Gastrocnemius medialis (tissue), 4 donors: ENCODE measurements around the gene ASB6. TPM values are rescaled to one million over a fixed set of nuclear protein-coding genes. Genes with fewer than 3 reads are reported as not detected.

ENCODE experiments used
- ATAC-seq, 2 donors: fragments of 150-250 bp; one replicate each; pipeline ENCODE4 v1.9.1; 2016
- DNase-seq, 2 donors: peaks; one replicate each; pipeline ENCODE4 v3.0.0-alpha.2; 2019
- H3K27ac ChIP-seq, 4 donors: fragments of 200-600 bp; sonication (generic); 1 replicate in 1 of 4; 2 replicates in 3 of 4; pipeline ENCODE4 v1.5.1; 2016 to 2018; ENCODE audit warnings: mild to moderate bottlenecking in 2 of 4, moderate library complexity in 1 of 4
- H3K27me3 ChIP-seq, 3 donors: fragments of 200-600 bp; sonication (generic) in 2 of 3; 1 replicate in 1 of 3; 2 replicates in 2 of 3; pipeline versions ENCODE4 v1.5.1 to v1.6.0; 2016 to 2019; ENCODE audit warnings: mild to moderate bottlenecking in 1 of 3, moderate library complexity in 1 of 3
- H3K36me3 ChIP-seq, 2 donors: fragments of 200-600 bp; sonication (generic) in 1 of 2; one replicate each; pipeline ENCODE4 v1.5.1; 2017 to 2018
- H3K4me1 ChIP-seq, 2 donors: fragments of 200-600 bp; sonication (generic) in 1 of 2; one replicate each; pipeline ENCODE4 v1.5.1; 2016 to 2017; ENCODE audit warnings: mild to moderate bottlenecking in 2 of 2
- H3K4me3 ChIP-seq, 4 donors: fragments of 200-600 bp; sonication (generic) in 3 of 4; 1 replicate in 1 of 4; 2 replicates in 3 of 4; pipeline ENCODE4 v1.5.1; 2016 to 2019; ENCODE audit warnings: mild to moderate bottlenecking in 2 of 4
- H3K9me3 ChIP-seq, 3 donors: fragments of 200-600 bp; sonication (generic) in 2 of 3; 1 replicate in 1 of 3; 2 replicates in 2 of 3; pipeline ENCODE4 v1.5.1; 2016 to 2019
- CTCF ChIP-seq, 5 experiments: fragments of 450-650 bp in 3 of 5; fragments of 200-600 bp in 2 of 5; sonication (generic) in 2 of 5; IDR thresholded peaks in 4 of 5; conservative IDR thresholded peaks in 1 of 5; 1 replicate in 4 of 5; 2 replicates in 1 of 5; pipeline ENCODE4 v1.5.1; 2016 to 2019; ENCODE audit warnings: antibody characterized with exemption in 5 of 5, mild to moderate bottlenecking in 3 of 5, moderate library complexity in 3 of 5
- POLR2A ChIP-seq, 2 donors: fragments of 450-650 bp; IDR thresholded peaks; one replicate each; pipeline ENCODE4 v1.6.1; 2017; ENCODE audit warnings: antibody characterized with exemption in 2 of 2, mild to moderate bottlenecking in 2 of 2, moderate library complexity in 2 of 2
- in situ Hi-C, 4 donors: fragments of 200-750 bp; cut with MboI; loops; one replicate each; pipeline versions ENCODE4 v1.15.0 to v1.8.0; 2017; ENCODE audit warnings: low sequenced_read_pairs in 4 of 4
- intact Hi-C: fragments of 100-400 bp; cut with DNase I; formaldehyde crosslinking; loops from one replicate; pipeline ENCODE4 v1.15.1; 2023; ENCODE audit warnings: low total_unique reads
- total RNA-seq, 4 donors: library from RNA; depleted of rRNA; stranded (reverse); fragments of >200 nt; gene quantifications; one replicate each; pipeline versions ENCODE4 v1.1.0 to v1.2.3, GENCODE V29; 2016

Gene ASB6
- total RNA-seq, 4 donors from 2014 or later, result 14.4 to 24.0 (median 19.4) TPM

GRCh38 chr9:129685933-129686259, 43.9 kb upstream of the ASB6 start:
- ATAC-seq (no peak), DNase-seq (no peak)
- H3K27ac ChIP-seq, result no peak overlapping the region
- no peak overlapping the region for H3K4me3 ChIP-seq
- no peaks in the 10 kb centered on the region for H3K27me3 ChIP-seq
- no peaks in the 10 kb centered on the region for H3K4me1 ChIP-seq
- H3K9me3 ChIP-seq, result no peaks in the 10 kb centered on the region
- intact Hi-C loops (no loop called here), in situ Hi-C loops (no loop called here)
- H3K36me3 ChIP-seq, result no peaks in the 10 kb centered on the region
- no peak for TF ChIP-seq CTCF (IDR thresholded peaks at IDR 0.05 in 4 of 5, conservative IDR thresholded peaks at IDR 0.05 in 1 of 5)
- TF ChIP-seq POLR2A (IDR thresholded peaks at IDR 0.05), result no peak

DNA sequence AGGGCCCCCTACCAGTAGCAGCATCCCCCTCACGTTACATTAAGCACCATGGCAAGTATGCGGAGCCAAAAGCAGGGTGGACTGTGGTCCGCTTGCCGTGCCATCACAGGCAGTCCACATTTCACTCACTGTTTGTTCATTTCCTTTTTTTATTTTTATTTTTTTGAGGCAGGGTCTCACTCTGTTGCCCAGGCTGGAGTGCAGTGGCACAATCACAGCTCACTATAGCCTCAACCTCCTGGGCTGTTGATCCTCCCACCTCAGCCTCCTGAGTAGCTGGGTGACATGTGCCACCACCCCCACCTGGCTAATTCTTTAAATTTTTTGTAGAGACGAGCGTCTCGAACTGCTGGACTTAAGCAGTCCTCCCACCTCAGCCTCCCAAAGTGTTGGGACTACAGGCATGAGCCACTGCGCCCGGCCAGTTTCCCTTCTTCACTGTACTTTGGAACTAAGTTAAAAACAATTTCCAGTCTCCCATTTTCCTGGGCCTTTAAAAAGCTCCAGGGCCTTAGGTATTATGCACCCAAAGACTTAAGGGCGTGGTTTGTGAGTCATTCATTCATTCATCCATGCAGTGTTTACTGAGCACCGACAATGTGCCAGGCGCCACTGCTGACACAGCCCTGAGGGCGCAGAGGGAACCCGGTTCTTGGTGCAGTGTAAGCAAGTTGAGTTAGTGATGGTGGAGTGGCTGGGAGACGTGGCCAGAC, 43.4 kb upstream of the ASB6 start:
- intact Hi-C loops (no loop called here), in situ Hi-C loops (no loop called here)
- DNase-seq (no peak), ATAC-seq (no peak)
- no peaks in the 10 kb centered on the region for H3K4me1 ChIP-seq
- H3K36me3 ChIP-seq, result no peaks in the 10 kb centered on the region
- H3K4me3 ChIP-seq, result no peak overlapping the region
- TF ChIP-seq CTCF (IDR thresholded peaks at IDR 0.05 in 4 of 5, conservative IDR thresholded peaks at IDR 0.05 in 1 of 5) (no peak), POLR2A (IDR thresholded peaks at IDR 0.05) (no peak)
- H3K27ac ChIP-seq, result no peak overlapping the region
- H3K27me3 ChIP-seq, result no peaks in the 10 kb centered on the region
- H3K9me3 ChIP-seq, result no peaks in the 10 kb centered on the region

GRCh38 chr9:129682381-129682780, 40.4 kb upstream of the ASB6 start:
- no peak overlapping the region for H3K27ac ChIP-seq
- H3K4me3 ChIP-seq, result no peak overlapping the region
- no peaks in the 10 kb centered on the region for H3K4me1 ChIP-seq
- H3K27me3 ChIP-seq, result peaks cover 0 to 3% (median 0%) of the 10 kb centered on the region in 3 donors
- no peak for TF ChIP-seq POLR2A (IDR thresholded peaks at IDR 0.05)
- TF ChIP-seq CTCF (IDR thresholded peaks at IDR 0.05 in 4 of 5, conservative IDR thresholded peaks at IDR 0.05 in 1 of 5), result no peak
- no peaks in the 10 kb centered on the region for H3K9me3 ChIP-seq
- ATAC-seq, result no peak
- intact Hi-C loops, result no loop called here
- H3K36me3 ChIP-seq, result no peaks in the 10 kb centered on the region
- DNase-seq, result no peak
- in situ Hi-C loops, result no loop called here

GRCh38 chr9:129681924-129682323, 40.0 kb upstream of the ASB6 start:
- in situ Hi-C loops, result no loop called here
- intact Hi-C loops, result no loop called here
- DNase-seq (no peak), ATAC-seq (no peak)
- TF ChIP-seq CTCF (IDR thresholded peaks at IDR 0.05 in 4 of 5, conservative IDR thresholded peaks at IDR 0.05 in 1 of 5) (no peak), POLR2A (IDR thresholded peaks at IDR 0.05) (no peak)
- H3K4me3 ChIP-seq, result no peak overlapping the region
- H3K4me1 ChIP-seq, result no peaks in the 10 kb centered on the region
- peaks cover 0 to 3% (median 0%) of the 10 kb centered on the region in 3 donors for H3K27me3 ChIP-seq
- no peaks in the 10 kb centered on the region for H3K9me3 ChIP-seq
- no peak overlapping the region for H3K27ac ChIP-seq
- no peaks in the 10 kb centered on the region for H3K36me3 ChIP-seq

- Histone ChIP-seq H3K9me3 (no peaks in the 10 kb centered on the region), H3K4me3 (no peak overlapping the region), H3K27ac (no peak overlapping the region), H3K4me1 (no peaks in the 10 kb centered on the region), H3K36me3 (no peaks in the 10 kb centered on the region), H3K27me3 (peaks cover 3 to 12% (median 8%) of the 10 kb centered on the region in 3 donors)
- intact Hi-C loops (no loop called here), in situ Hi-C loops (no loop called here)
- TF ChIP-seq CTCF (IDR thresholded peaks at IDR 0.05 in 4 of 5, conservative IDR thresholded peaks at IDR 0.05 in 1 of 5), result no peak
- TF ChIP-seq POLR2A (IDR thresholded peaks at IDR 0.05), result no peak
- no peak for DNase-seq
- ATAC-seq, result no peak
Measured at GRCh38 chr9:129679537-129679936, 37.6 kb upstream of the ASB6 start.
